Colonic mucosa (tissue), 4 donors: Measurements from ENCODE around the gene LINC00305. TPM values are rescaled to one million over a fixed set of nuclear protein-coding genes. Genes with fewer than 3 reads are reported as not detected.

Experiments
- DNase-seq: peaks from one replicate; pipeline ENCODE4 v3.0.0-alpha.2; 2020
- H3K27ac ChIP-seq: fragments of 200-600 bp; one replicate; pipeline ENCODE4 v1.8.0; 2021
- H3K27me3 ChIP-seq: fragments of 200-600 bp; one replicate; pipeline ENCODE4 v1.8.0; 2021
- H3K36me3 ChIP-seq: fragments of 200-600 bp; one replicate; pipeline ENCODE4 v1.8.0; 2021
- H3K4me1 ChIP-seq: fragments of 200-600 bp; one replicate; pipeline ENCODE4 v1.8.0; 2021; ENCODE audit warnings: mild to moderate bottlenecking
- H3K4me3 ChIP-seq: fragments of 200-600 bp; one replicate; pipeline ENCODE4 v1.8.0; 2021
- H3K9ac ChIP-seq, 2 donors: one replicate each; pipeline ENCODE4 v1.7.0; 2013; ENCODE audit warnings: control low read depth in 2 of 2, low read depth in 2 of 2, low read length in 2 of 2
- H3K9me3 ChIP-seq: fragments of 200-600 bp; one replicate; pipeline ENCODE4 v1.8.0; 2021
- CTCF ChIP-seq: fragments of 200-600 bp; IDR thresholded peaks from one replicate; pipeline ENCODE4 v1.8.0; 2022; ENCODE audit warnings: antibody characterized with exemption, mild to moderate bottlenecking
- intact Hi-C: fragments of 100-400 bp; cut with DNase I; formaldehyde crosslinking; loops from one replicate; pipeline ENCODE4 v1.14.1; 2022
- total RNA-seq, 2 donors: library from RNA; stranded (reverse); fragmentation: NEBNext Ultra II Directional in 1 of 2; extraction: Animal tissue kit (Norgen Biotek cat#: 25700) in 1 of 2; gene quantifications; one replicate each; pipeline ENCODE4 v1.2.1, GENCODE V29; 2021
- donor health status: healthy.
- donor health status: DM: no; HTN: no; CAD: no.
- donor health status: DM: no; HTN: no; CAD: no.

Gene LINC00305
- total RNA-seq, 2 donors from 2014 or later = not detected

DNA sequence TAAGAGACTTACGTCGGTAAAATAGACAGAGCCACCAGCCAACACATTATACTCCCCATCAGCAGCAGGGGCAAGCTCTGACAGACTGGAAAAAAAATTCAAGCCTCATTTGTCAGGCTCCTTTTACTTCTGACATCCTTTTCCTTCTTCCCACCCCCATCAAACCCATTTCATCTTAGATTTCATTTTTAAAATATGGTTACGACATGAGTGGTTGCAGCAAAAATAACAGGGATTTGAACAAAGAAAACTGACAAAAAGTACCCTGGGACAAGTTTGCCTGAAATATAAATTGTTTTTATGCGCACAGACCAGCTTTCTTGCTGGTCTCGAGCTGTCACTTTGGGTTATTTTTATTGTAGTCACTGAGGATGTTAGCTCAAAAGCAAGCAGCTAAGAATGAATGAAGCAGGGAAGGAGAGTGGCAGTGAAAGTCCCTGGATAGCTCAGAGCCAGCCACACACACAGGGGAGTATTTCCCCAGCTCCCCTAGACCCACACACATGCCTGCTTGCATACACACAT is 30.7 kb upstream of the LINC00305 start:
- no peaks in the 10 kb centered on the region for H3K36me3 ChIP-seq
- no peaks in the 10 kb centered on the region for H3K4me1 ChIP-seq
- DNase-seq = no peak
- no peak overlapping the region for H3K9ac ChIP-seq
- no peaks in the 10 kb centered on the region for H3K9me3 ChIP-seq
- no peak overlapping the region for H3K4me3 ChIP-seq
- H3K27me3 ChIP-seq = no peaks in the 10 kb centered on the region
- intact Hi-C loops = no loop called here
- H3K27ac ChIP-seq = no peak overlapping the region
- no peak for TF ChIP-seq CTCF

GRCh38 chr18:64178860-64179259 is 30.0 kb upstream of the LINC00305 start:
- Histone ChIP-seq H3K27me3 (no peaks in the 10 kb centered on the region), H3K27ac (no peak overlapping the region), H3K36me3 (no peaks in the 10 kb centered on the region), H3K4me3 (no peak overlapping the region), H3K9me3 (no peaks in the 10 kb centered on the region), H3K9ac (no peak overlapping the region), H3K4me1 (no peaks in the 10 kb centered on the region)
- TF ChIP-seq CTCF = no peak
- intact Hi-C loops = no loop called here
- no peak for DNase-seq

DNA sequence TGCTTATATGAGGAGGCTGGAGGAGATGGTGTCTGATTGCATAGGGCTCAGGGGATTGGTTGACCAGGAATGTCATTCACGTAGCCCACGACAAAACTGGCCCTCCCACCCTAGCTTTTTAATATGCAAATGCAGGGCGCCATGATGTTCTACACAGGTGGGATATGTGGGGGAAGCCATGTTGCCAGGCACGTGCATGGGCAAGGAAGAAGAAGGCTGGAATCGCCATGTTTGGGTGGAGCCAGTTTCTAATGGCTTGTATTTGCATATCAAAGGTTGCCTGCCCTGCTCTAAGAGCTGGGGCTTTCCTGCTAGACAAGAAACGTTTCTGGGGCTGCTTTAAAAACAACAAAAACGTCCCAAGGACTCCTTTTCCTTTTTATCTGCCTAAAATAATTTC is 26.5 kb upstream of the LINC00305 start:
- no peak for TF ChIP-seq CTCF
- no peak overlapping the region for H3K4me3 ChIP-seq
- no peaks in the 10 kb centered on the region for H3K36me3 ChIP-seq
- intact Hi-C loops = no loop called here
- no peaks in the 10 kb centered on the region for H3K4me1 ChIP-seq
- no peaks in the 10 kb centered on the region for H3K27me3 ChIP-seq
- H3K9me3 ChIP-seq = no peaks in the 10 kb centered on the region
- H3K9ac ChIP-seq = no peak overlapping the region
- DNase-seq = no peak
- H3K27ac ChIP-seq = no peak overlapping the region

DNA sequence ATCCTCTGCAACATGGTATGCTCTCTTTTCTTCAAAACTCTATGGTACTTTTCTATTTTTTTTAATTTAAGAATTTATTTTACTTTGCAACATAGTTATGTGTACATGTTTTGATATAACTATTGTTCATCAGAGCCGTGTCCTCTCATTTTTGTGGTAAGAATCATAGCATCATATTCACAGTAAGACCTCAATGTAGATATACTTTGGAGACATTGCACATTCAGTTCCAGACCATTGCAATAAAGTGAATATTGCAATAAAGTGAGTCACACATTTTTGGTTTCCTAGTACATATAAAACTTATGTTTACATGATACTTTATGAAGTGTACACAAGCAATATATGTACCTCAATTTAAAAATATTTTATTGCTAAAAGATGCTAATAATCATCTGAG is 22.7 kb upstream of the LINC00305 start:
- intact Hi-C loops = no loop called here
- DNase-seq = no peak
- TF ChIP-seq CTCF = no peak

DNA sequence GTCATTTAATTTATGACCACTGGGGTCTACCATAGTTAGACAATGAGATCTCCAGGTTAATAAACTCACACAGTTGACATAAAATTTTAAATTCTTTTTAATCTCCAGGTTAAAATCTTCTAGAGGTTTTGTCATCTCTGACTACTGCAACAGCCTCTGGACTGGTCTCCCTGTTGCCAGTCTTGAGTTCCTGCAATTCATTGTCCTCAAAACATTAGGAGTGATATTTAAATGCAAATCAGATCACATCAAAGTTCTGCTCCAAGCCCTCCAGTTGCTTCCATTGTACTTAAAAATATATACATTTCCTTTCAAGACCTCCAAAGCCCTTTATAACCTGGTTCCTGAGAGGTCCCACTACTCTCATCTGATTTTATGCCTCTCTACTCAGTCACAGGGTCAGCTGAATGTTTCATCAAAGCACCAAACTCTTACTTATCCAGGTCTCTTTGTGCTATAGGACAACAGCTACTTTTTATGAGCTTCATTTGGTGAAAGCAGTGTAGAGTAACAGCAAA is 18.6 kb upstream of the LINC00305 start:
- Histone ChIP-seq H3K4me3 (no peak overlapping the region), H3K36me3 (no peaks in the 10 kb centered on the region), H3K4me1 (no peaks in the 10 kb centered on the region), H3K9ac (no peak overlapping the region), H3K27me3 (no peaks in the 10 kb centered on the region), H3K9me3 (no peaks in the 10 kb centered on the region), H3K27ac (no peak overlapping the region)
- TF ChIP-seq CTCF = no peak
- intact Hi-C loops = no loop called here
- DNase-seq = no peak

More for the DNA sequence above, 22.7 kb upstream of the LINC00305 start:
- no peaks in the 10 kb centered on the region for H3K4me1 ChIP-seq
- no peaks in the 10 kb centered on the region for H3K27me3 ChIP-seq
- no peak overlapping the region for H3K27ac ChIP-seq
- no peak overlapping the region for H3K9ac ChIP-seq
- H3K4me3 ChIP-seq = no peak overlapping the region
- H3K9me3 ChIP-seq = no peaks in the 10 kb centered on the region
- no peaks in the 10 kb centered on the region for H3K36me3 ChIP-seq
